ENCODE measurements around the gene ST8SIA5.

The ST8SIA5 gene

DNA sequence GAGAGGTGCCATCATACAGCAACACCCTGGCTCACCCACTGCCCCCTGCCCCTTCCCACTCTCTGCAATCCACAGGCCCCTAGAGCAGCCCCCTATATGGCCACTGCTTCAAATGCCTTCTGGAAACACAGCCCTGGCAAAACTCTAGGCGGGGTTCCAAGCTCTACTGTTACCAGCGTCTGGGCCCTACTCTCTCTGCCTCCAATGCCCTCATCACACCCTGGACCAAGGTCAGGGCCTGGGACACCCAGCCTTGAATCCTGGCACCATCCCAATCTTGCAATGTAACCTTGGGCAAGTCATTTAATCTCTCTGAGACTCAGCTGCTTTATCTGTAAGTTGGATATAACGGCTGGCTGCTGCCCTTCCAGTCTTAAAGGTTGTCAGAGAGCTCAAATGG lies 60.6 kb downstream of the ST8SIA5 start:
- no peak overlapping the region for H4K8ac ChIP-seq (ENCODE audit: low read depth, low read length)
- no peak overlapping the region for H2AK5ac ChIP-seq (ENCODE audit: low read depth, low read length)
- no peak overlapping the region for H3K23ac ChIP-seq (ENCODE audit: low read depth, low read length, poor library complexity)
- H3K18ac ChIP-seq (ENCODE audit: low read length): no peak overlapping the region
- no peak for DNase-seq (ENCODE audit: low spot score)
- H3K9ac ChIP-seq (ENCODE audit: low read depth, low read length, poor library complexity): no peak overlapping the region
- H2BK120ac ChIP-seq (ENCODE audit: low read depth, low read length): no peak overlapping the region
- no peak overlapping the region for H3K4me3 ChIP-seq (ENCODE audit: low read length in 2 of 2)
- no peaks in the 10 kb centered on the region for H3K9me3 ChIP-seq (replicated peaks in 1 of 2; ENCODE audit: control insufficient read depth in 2 of 2, insufficient read depth in 1 of 2, low read depth in 1 of 2, low read length in 2 of 2)
- no peak overlapping the region for H2BK15ac ChIP-seq (ENCODE audit: low read length)
- H3K27ac ChIP-seq (replicated peaks; ENCODE audit: low read length): no peak overlapping the region
- H2BK12ac ChIP-seq (ENCODE audit: low read length): no peak overlapping the region
- H3K14ac ChIP-seq (ENCODE audit: low read length): no peak overlapping the region
- peaks cover 0 to 2% (median 0%) of the 10 kb centered on the region in 3 experiments for H3K27me3 ChIP-seq (ENCODE audit: control insufficient read depth in 3 of 3, insufficient read depth in 3 of 3, low read depth in 1 of 3, low read length in 3 of 3)
- no peak overlapping the region for H2AFZ ChIP-seq (ENCODE audit: low read length)
- no peaks in the 10 kb centered on the region for H3K36me3 ChIP-seq (replicated peaks in 1 of 2; ENCODE audit: control insufficient read depth in 2 of 2, insufficient read depth in 2 of 2, low read length in 2 of 2)
- H4K91ac ChIP-seq (ENCODE audit: low read depth, low read length, poor library complexity): no peak overlapping the region
- H3K4me1 ChIP-seq (ENCODE audit: control insufficient read depth in 2 of 2, insufficient read depth in 1 of 2, low read depth in 1 of 2, low read length in 2 of 2): peaks cover 0 to 3% of the 10 kb centered on the region in 2 donors
- no peak overlapping the region for H3K4ac ChIP-seq (ENCODE audit: low read length)
- H2BK5ac ChIP-seq (ENCODE audit: low read length): no peak overlapping the region
- WGBS, 2 donors (ENCODE audit: extremely low coverage in 2 of 2, insufficient read length in 2 of 2, insufficient replicate concordance in 1 of 2): no CpG with 5 or more reads among the region's 3 CpGs
- H3K79me1 ChIP-seq (ENCODE audit: low read depth, low read length): no peaks in the 10 kb centered on the region
- no peak overlapping the region for H3K4me2 ChIP-seq (ENCODE audit: insufficient read depth, low read length, poor library complexity, severe bottlenecking)

DNA sequence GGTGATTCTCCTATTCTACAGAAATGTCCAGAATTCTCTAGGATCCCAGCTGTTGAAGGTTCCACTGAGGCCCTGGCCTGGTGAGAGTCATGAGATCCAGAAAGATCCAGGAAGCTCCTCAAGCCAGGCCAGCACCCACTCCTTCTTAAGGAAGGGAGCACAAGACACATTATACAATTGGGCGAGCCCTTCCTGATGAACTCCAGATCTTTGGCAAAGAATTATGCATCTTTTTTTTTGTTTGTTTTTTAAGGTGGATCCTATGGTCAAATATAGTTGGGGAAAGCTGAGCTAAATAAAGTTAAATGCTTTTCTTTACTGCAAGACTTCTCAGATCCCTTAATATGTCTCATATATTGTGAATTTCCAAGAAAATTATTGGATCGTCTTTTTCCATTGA lies 62.9 kb downstream of the ST8SIA5 start:
- H3K27ac ChIP-seq (replicated peaks; ENCODE audit: low read length): no peak overlapping the region
- WGBS, 2 donors (ENCODE audit: extremely low coverage in 2 of 2, insufficient read length in 2 of 2, insufficient replicate concordance in 1 of 2): no CpG with 5 or more reads among the region's 2 CpGs
- no peak overlapping the region for H2BK5ac ChIP-seq (ENCODE audit: low read length)
- no peak overlapping the region for H3K4me3 ChIP-seq (ENCODE audit: low read length in 2 of 2)
- no peaks in the 10 kb centered on the region for H3K36me3 ChIP-seq (replicated peaks in 1 of 2; ENCODE audit: control insufficient read depth in 2 of 2, insufficient read depth in 2 of 2, low read length in 2 of 2)
- no peak overlapping the region for H4K8ac ChIP-seq (ENCODE audit: low read depth, low read length)
- no peak overlapping the region for H3K23ac ChIP-seq (ENCODE audit: low read depth, low read length, poor library complexity)
- H2BK12ac ChIP-seq (ENCODE audit: low read length): no peak overlapping the region
- no peak overlapping the region for H3K18ac ChIP-seq (ENCODE audit: low read length)
- no peaks in the 10 kb centered on the region for H3K9me3 ChIP-seq (replicated peaks in 1 of 2; ENCODE audit: control insufficient read depth in 2 of 2, insufficient read depth in 1 of 2, low read depth in 1 of 2, low read length in 2 of 2)
- H3K9ac ChIP-seq (ENCODE audit: low read depth, low read length, poor library complexity): no peak overlapping the region
- no peaks in the 10 kb centered on the region for H3K4me1 ChIP-seq (ENCODE audit: control insufficient read depth in 2 of 2, insufficient read depth in 1 of 2, low read depth in 1 of 2, low read length in 2 of 2)
- no peak overlapping the region for H3K14ac ChIP-seq (ENCODE audit: low read length)
- no peak overlapping the region for H2BK120ac ChIP-seq (ENCODE audit: low read depth, low read length)
- H4K91ac ChIP-seq (ENCODE audit: low read depth, low read length, poor library complexity): no peak overlapping the region
- H3K27me3 ChIP-seq (ENCODE audit: control insufficient read depth in 3 of 3, insufficient read depth in 3 of 3, low read depth in 1 of 3, low read length in 3 of 3): peaks cover 0 to 2% (median 0%) of the 10 kb centered on the region in 3 experiments
- H3K79me1 ChIP-seq (ENCODE audit: low read depth, low read length): no peaks in the 10 kb centered on the region
- H2AK5ac ChIP-seq (ENCODE audit: low read depth, low read length): no peak overlapping the region
- H2AFZ ChIP-seq (ENCODE audit: low read length): no peak overlapping the region
- no peak overlapping the region for H2BK15ac ChIP-seq (ENCODE audit: low read length)
- no peak overlapping the region for H3K4me2 ChIP-seq (ENCODE audit: insufficient read depth, low read length, poor library complexity, severe bottlenecking)
- no peak for DNase-seq (ENCODE audit: low spot score)
- no peak overlapping the region for H3K4ac ChIP-seq (ENCODE audit: low read length)

DNA sequence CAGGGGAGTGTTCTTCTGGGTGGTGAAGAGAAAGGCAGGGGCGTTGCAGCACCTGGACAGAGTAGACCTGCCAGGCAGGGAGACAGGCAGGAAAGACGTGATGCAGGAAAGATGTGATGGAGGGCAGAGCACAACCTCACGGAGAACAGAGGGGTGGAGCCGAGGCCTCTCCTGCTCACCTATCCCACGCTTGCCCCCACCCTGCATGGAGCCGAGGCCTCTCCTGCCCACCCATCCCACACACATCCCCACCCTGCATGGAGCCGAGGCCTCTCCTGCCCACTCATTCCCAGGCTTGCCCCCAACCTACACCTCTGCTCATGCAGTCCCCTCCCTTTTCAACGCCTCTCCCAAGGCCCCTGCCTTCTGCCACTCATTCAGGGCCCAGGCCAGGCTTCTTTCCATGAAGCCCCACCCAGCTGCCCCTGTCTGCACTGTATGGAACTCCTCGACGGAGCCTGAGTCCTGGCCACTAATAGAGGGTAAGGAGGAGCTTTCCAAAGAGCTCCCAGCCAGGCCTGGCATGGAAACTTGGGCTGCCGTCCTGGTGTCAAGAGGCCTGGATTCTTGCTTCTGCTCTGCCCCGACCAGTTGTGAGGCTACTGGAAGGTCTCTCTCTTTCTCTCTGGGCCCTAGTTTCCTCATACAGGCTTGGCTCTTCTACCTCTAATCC lies 67.9 kb downstream of the ST8SIA5 start:
- Histone ChIP-seq H3K36me3 (replicated peaks in 1 of 2; ENCODE audit: control insufficient read depth in 2 of 2, insufficient read depth in 2 of 2, low read length in 2 of 2) (no peaks in the 10 kb centered on the region), H3K23ac (ENCODE audit: low read depth, low read length, poor library complexity) (no peak overlapping the region), H3K4ac (ENCODE audit: low read length) (no peak overlapping the region), H3K4me3 (ENCODE audit: low read length in 2 of 2) (no peak overlapping the region), H3K4me2 (ENCODE audit: insufficient read depth, low read length, poor library complexity, severe bottlenecking) (no peak overlapping the region), H2BK120ac (ENCODE audit: low read depth, low read length) (no peak overlapping the region), H2BK5ac (ENCODE audit: low read length) (no peak overlapping the region), H3K18ac (ENCODE audit: low read length) (no peak overlapping the region), H3K14ac (ENCODE audit: low read length) (no peak overlapping the region), H4K8ac (ENCODE audit: low read depth, low read length) (no peak overlapping the region), H2BK15ac (ENCODE audit: low read length) (no peak overlapping the region), H2AK5ac (ENCODE audit: low read depth, low read length) (no peak overlapping the region), H3K4me1 (ENCODE audit: control insufficient read depth in 2 of 2, insufficient read depth in 1 of 2, low read depth in 1 of 2, low read length in 2 of 2) (no peaks in the 10 kb centered on the region), H3K27ac (replicated peaks; ENCODE audit: low read length) (no peak overlapping the region), H4K91ac (ENCODE audit: low read depth, low read length, poor library complexity) (no peak overlapping the region), H2BK12ac (ENCODE audit: low read length) (no peak overlapping the region), H3K9ac (ENCODE audit: low read depth, low read length, poor library complexity) (no peak overlapping the region), H3K27me3 (ENCODE audit: control insufficient read depth in 3 of 3, insufficient read depth in 3 of 3, low read depth in 1 of 3, low read length in 3 of 3) (peaks cover 0 to 14% (median 0%) of the 10 kb centered on the region in 3 experiments), H3K79me1 (ENCODE audit: low read depth, low read length) (no peaks in the 10 kb centered on the region), H3K9me3 (replicated peaks in 1 of 2; ENCODE audit: control insufficient read depth in 2 of 2, insufficient read depth in 1 of 2, low read depth in 1 of 2, low read length in 2 of 2) (no peaks in the 10 kb centered on the region), H2AFZ (ENCODE audit: low read length) (no peak overlapping the region)
- no peak for DNase-seq (ENCODE audit: low spot score)
- no CpG with 5 or more reads among the region's 12 CpGs for WGBS, 2 donors (ENCODE audit: extremely low coverage in 2 of 2, insufficient read length in 2 of 2, insufficient replicate concordance in 1 of 2)

DNA sequence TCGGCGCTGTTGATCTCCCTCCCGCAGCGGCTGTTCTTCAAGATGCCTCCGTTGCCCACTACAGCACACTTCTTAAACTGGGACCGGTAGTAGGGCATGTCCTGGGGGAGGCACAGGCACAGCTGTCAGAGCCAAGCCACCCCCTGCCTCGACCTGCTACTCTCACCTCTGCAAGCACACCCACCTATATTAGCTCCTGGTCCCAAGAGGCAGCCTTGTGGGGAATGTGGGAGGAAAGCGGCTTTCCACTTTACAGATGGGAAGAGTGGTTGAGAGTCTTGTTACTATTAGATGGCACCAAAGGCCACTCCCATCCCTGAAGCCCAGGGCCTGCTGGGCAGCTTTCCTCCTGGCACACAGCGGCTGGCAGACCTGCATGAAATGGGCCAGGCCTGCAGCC lies 70.7 kb downstream of the ST8SIA5 start:
- Histone ChIP-seq H4K91ac (ENCODE audit: low read depth, low read length, poor library complexity) (no peak overlapping the region), H3K79me1 (ENCODE audit: low read depth, low read length) (no peaks in the 10 kb centered on the region), H3K9me3 (replicated peaks in 1 of 2; ENCODE audit: control insufficient read depth in 2 of 2, insufficient read depth in 1 of 2, low read depth in 1 of 2, low read length in 2 of 2) (no peaks in the 10 kb centered on the region), H3K27ac (replicated peaks; ENCODE audit: low read length) (no peak overlapping the region), H2AK5ac (ENCODE audit: low read depth, low read length) (no peak overlapping the region), H4K8ac (ENCODE audit: low read depth, low read length) (no peak overlapping the region), H3K18ac (ENCODE audit: low read length) (peak overlapping the region; percentile 8), H2BK5ac (ENCODE audit: low read length) (no peak overlapping the region), H3K36me3 (replicated peaks in 1 of 2; ENCODE audit: control insufficient read depth in 2 of 2, insufficient read depth in 2 of 2, low read length in 2 of 2) (no peaks in the 10 kb centered on the region), H3K14ac (ENCODE audit: low read length) (no peak overlapping the region), H3K27me3 (ENCODE audit: control insufficient read depth in 3 of 3, insufficient read depth in 3 of 3, low read depth in 1 of 3, low read length in 3 of 3) (peaks cover 0 to 12% (median 0%) of the 10 kb centered on the region in 3 experiments), H2AFZ (ENCODE audit: low read length) (no peak overlapping the region), H2BK15ac (ENCODE audit: low read length) (no peak overlapping the region), H3K23ac (ENCODE audit: low read depth, low read length, poor library complexity) (no peak overlapping the region), H2BK120ac (ENCODE audit: low read depth, low read length) (no peak overlapping the region), H3K4me3 (ENCODE audit: low read length in 2 of 2) (no peak overlapping the region), H2BK12ac (ENCODE audit: low read length) (no peak overlapping the region), H3K4ac (ENCODE audit: low read length) (no peak overlapping the region), H3K4me1 (ENCODE audit: control insufficient read depth in 2 of 2, insufficient read depth in 1 of 2, low read depth in 1 of 2, low read length in 2 of 2) (no peaks in the 10 kb centered on the region), H3K9ac (ENCODE audit: low read depth, low read length, poor library complexity) (no peak overlapping the region), H3K4me2 (ENCODE audit: insufficient read depth, low read length, poor library complexity, severe bottlenecking) (no peak overlapping the region)
- WGBS, 2 donors (ENCODE audit: extremely low coverage in 2 of 2, insufficient read length in 2 of 2, insufficient replicate concordance in 1 of 2): no CpG with 5 or more reads among the region's 9 CpGs
- no peak for DNase-seq (ENCODE audit: low spot score)
